Lower lobe of right lung (tissue), 2 donors: ENCODE results near the gene OR2T1. TPM values are rescaled to one million over a fixed set of nuclear protein-coding genes. Genes with fewer than 3 reads are reported as not detected.
"Not testable (repeated sequence)": the region's sequence is repeated elsewhere in the genome, so short reads cannot be mapped to it uniquely, and the experiment has no call there.

Source experiments
- ATAC-seq, 2 donors: fragments of 200-7000 bp; cut with Tn5 transposase; one replicate each; pipeline ENCODE4 v1.9.1; 2020 to 2022; ENCODE audit warnings: mild to moderate bottlenecking in 2 of 2, moderate library complexity in 2 of 2
- DNase-seq: peaks from one replicate; pipeline ENCODE4 v3.0.0-alpha.2; 2020
- H3K27ac ChIP-seq: fragments of 200-600 bp; one replicate; pipeline ENCODE4 v1.8.0; 2022
- H3K27me3 ChIP-seq: fragments of 200-600 bp; one replicate; pipeline ENCODE4 v1.8.0; 2022; ENCODE audit warnings: low read depth
- H3K36me3 ChIP-seq: fragments of 200-600 bp; one replicate; pipeline ENCODE4 v1.8.0; 2022; ENCODE audit warnings: mild to moderate bottlenecking
- H3K4me1 ChIP-seq: fragments of 200-600 bp; one replicate; pipeline ENCODE4 v1.8.0; 2022
- H3K4me3 ChIP-seq: fragments of 200-600 bp; one replicate; pipeline ENCODE4 v1.8.0; 2022; ENCODE audit warnings: mild to moderate bottlenecking
- H3K9me3 ChIP-seq: fragments of 200-600 bp; one replicate; pipeline ENCODE4 v1.8.0; 2022
- intact Hi-C: fragments of 100-400 bp; cut with DNase I; formaldehyde crosslinking; loops from one replicate; pipeline ENCODE4 v1.11.0; 2022
- total RNA-seq: library from RNA; stranded (reverse); fragmentation: NEBNext Ultra II Directional; extraction: Animal tissue kit (Norgen Biotek cat#: 25700); gene quantifications from one replicate; pipeline ENCODE4 v1.2.1, GENCODE V29; 2021
- TF ChIP-seq, protein P1 (sequence below): fragments of 200-600 bp; IDR thresholded peaks from one replicate; pipeline ENCODE4 v1.8.0; 2022; ENCODE audit warnings: antibody characterized with exemption, mild to moderate bottlenecking
- donor health status: DM: no; HTN: yes; CAD: no; lungs with severe emphysema.

OR2T1 gene
- total RNA-seq, 1 donor from 2014 or later, result not detected

- DNase-seq (no peak), ATAC-seq (no peak)
- no peak overlapping the region for H3K4me3 ChIP-seq
- TF ChIP-seq, protein P1, sequence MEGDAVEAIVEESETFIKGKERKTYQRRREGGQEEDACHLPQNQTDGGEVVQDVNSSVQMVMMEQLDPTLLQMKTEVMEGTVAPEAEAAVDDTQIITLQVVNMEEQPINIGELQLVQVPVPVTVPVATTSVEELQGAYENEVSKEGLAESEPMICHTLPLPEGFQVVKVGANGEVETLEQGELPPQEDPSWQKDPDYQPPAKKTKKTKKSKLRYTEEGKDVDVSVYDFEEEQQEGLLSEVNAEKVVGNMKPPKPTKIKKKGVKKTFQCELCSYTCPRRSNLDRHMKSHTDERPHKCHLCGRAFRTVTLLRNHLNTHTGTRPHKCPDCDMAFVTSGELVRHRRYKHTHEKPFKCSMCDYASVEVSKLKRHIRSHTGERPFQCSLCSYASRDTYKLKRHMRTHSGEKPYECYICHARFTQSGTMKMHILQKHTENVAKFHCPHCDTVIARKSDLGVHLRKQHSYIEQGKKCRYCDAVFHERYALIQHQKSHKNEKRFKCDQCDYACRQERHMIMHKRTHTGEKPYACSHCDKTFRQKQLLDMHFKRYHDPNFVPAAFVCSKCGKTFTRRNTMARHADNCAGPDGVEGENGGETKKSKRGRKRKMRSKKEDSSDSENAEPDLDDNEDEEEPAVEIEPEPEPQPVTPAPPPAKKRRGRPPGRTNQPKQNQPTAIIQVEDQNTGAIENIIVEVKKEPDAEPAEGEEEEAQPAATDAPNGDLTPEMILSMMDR, result no peak
- H3K27ac ChIP-seq, result no peak overlapping the region
- no peaks in the 10 kb centered on the region for H3K4me1 ChIP-seq
- intact Hi-C loops, result no loop called here
- no peaks in the 10 kb centered on the region for H3K9me3 ChIP-seq
- no peaks in the 10 kb centered on the region for H3K36me3 ChIP-seq
- H3K27me3 ChIP-seq, result no peaks in the 10 kb centered on the region
Observed at GRCh38 chr1:248404024-248404423, 1.2 kb downstream of the OR2T1 start.

GRCh38 chr1:248406721-248407692, 4.2 kb downstream of the OR2T1 start:
- DNase-seq (no peak), ATAC-seq (no peak)
- Histone ChIP-seq H3K4me1 (no peaks in the 10 kb centered on the region), H3K4me3 (no peak overlapping the region), H3K9me3 (no peaks in the 10 kb centered on the region), H3K36me3 (no peaks in the 10 kb centered on the region), H3K27me3 (no peaks in the 10 kb centered on the region), H3K27ac (no peak overlapping the region)
- TF ChIP-seq, protein P1, result no peak
- intact Hi-C loops, result no loop called here

GRCh38 chr1:248416226-248416625, 13.4 kb downstream of the OR2T1 start:
- ATAC-seq (no peak), DNase-seq (no peak)
- no peaks in the 10 kb centered on the region for H3K4me1 ChIP-seq
- intact Hi-C loops, result no loop called here
- no peaks in the 10 kb centered on the region for H3K27me3 ChIP-seq
- peaks cover 4% of the 10 kb centered on the region for H3K9me3 ChIP-seq
- no peak overlapping the region for H3K27ac ChIP-seq
- no peak overlapping the region for H3K4me3 ChIP-seq
- no peaks in the 10 kb centered on the region for H3K36me3 ChIP-seq
- TF ChIP-seq, protein P1, result no peak

DNA sequence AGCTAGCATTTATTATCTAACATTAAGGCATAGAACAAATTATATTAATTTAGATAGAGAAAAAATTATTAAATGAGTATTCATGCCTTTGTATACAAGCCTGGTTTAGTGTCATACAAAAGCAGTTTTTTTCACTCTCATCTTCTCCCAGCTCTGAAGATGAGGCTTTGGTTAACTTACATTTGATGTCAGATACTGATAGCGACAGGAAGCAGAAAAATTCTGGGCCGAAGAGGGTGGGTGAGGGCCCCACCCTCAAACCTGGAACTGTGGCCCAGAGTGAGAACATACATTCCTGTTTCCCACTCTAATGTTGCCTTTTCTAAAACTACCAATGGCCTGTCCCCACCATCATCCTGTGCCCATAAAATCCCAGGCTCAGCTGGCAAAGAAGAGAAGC, 15.0 kb downstream of the OR2T1 start:
- ATAC-seq (no peak), DNase-seq (no peak)
- Histone ChIP-seq H3K36me3 (no peaks in the 10 kb centered on the region), H3K9me3 (peaks cover 7% of the 10 kb centered on the region), H3K4me1 (no peaks in the 10 kb centered on the region), H3K27ac (no peak overlapping the region), H3K4me3 (no peak overlapping the region), H3K27me3 (no peaks in the 10 kb centered on the region)
- TF ChIP-seq, protein P1, result no peak
- intact Hi-C loops, result no loop called here

DNA sequence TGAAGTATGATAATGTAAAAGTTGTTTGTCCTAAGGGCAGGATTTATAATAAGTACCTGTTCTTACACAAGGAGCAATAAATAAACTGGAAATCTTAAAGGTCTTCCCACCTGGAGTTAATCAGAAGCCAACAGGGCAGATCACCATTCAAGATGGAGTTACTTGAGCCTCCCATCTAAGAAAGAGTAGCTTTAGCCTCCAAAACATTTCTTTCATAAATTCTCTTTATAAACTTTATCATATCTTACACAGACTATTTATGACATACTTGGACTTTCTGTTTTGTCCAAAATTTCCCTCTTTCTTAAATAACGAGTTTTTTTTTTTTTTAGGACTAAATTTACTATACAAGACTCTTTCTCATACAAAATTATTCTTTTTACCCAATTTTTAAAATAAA, 18.5 kb downstream of the OR2T1 start:
- no peaks in the 10 kb centered on the region for H3K4me1 ChIP-seq
- H3K9me3 ChIP-seq, result peaks cover 7% of the 10 kb centered on the region
- ATAC-seq (no peak), DNase-seq (no peak)
- no peaks in the 10 kb centered on the region for H3K36me3 ChIP-seq
- TF ChIP-seq, protein P1, result no peak
- no peak overlapping the region for H3K4me3 ChIP-seq
- intact Hi-C loops, result no loop called here
- no peaks in the 10 kb centered on the region for H3K27me3 ChIP-seq
- H3K27ac ChIP-seq, result no peak overlapping the region

DNA sequence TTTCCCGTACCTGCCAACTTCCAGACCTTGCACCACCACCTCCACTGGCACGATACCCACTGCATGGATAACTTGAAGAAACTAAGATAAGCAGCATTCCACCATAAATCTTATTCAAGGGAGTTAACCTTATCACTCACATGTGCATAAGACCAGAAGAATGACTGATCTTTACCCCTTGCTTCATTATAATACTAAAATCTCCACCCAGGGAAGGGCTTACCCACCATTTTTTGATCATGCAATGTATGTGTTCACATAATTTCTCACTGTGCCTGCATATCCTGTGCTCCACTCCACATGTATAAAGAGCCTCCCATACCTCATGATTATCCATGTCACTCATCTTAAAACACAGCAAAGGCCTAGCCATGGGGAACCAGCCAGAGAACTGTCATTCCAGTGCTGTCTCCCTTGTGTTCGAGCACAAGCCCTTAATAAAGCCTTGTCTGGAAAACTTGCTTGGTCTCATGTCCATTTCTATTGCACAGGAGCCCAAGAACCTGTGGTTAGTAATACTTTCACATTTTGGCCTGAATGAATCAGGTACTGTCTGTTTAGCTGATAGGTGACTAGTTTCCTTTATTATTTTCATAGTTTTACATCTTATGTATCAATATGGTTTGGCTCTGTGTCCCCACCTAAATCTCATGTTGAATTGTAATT, 24.8 kb downstream of the OR2T1 start:
- H3K27ac ChIP-seq, H3K4me3 ChIP-seq, DNase-seq, H3K36me3 ChIP-seq, H3K9me3 ChIP-seq, intact Hi-C loops, ATAC-seq, H3K27me3 ChIP-seq, H3K4me1 ChIP-seq: not testable (repeated sequence)

GRCh38 chr1:248428192-248428533, 25.3 kb downstream of the OR2T1 start:
- ATAC-seq, intact Hi-C loops, H3K36me3 ChIP-seq, H3K4me3 ChIP-seq, H3K4me1 ChIP-seq, H3K9me3 ChIP-seq, H3K27ac ChIP-seq, DNase-seq, H3K27me3 ChIP-seq: not testable (repeated sequence)

GRCh38 chr1:248431683-248432082, 28.8 kb downstream of the OR2T1 start:
- DNase-seq, H3K27ac ChIP-seq, H3K4me1 ChIP-seq, H3K9me3 ChIP-seq, intact Hi-C loops, H3K4me3 ChIP-seq, ATAC-seq, H3K27me3 ChIP-seq, H3K36me3 ChIP-seq: not testable (repeated sequence)

- H3K4me3 ChIP-seq, H3K9me3 ChIP-seq, H3K27me3 ChIP-seq, DNase-seq, H3K27ac ChIP-seq, H3K4me1 ChIP-seq, intact Hi-C loops, ATAC-seq, H3K36me3 ChIP-seq: not testable (repeated sequence)
Observed at GRCh38 chr1:248432201-248432600, 29.4 kb downstream of the OR2T1 start.
